ENCODE measurements around the gene MAPK14. TPM values are rescaled to one million over a fixed set of nuclear protein-coding genes. Genes with fewer than 3 reads are reported as not detected.

Gene MAPK14
- total RNA-seq, 1 experiment from 2014 or later, result 60.4 TPM

DNA sequence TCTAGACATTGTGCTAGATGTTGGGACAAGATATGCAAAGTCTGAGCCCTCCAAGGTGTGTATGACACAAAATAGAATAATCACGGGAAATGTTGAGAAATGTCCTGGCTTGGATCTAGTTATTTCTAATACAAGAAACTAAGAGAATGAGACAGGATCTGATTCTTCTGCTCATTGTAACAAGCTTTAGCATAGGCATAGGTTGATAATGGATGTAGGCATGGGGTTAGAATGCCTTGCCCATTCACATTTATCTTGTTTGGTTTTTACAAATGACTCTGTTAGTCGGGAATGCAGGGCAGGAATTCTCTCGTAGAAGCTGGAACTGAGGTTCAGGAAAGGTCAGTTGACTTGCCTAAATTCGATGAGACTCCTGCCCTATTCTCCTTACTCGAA lies 1.7 kb upstream of the MAPK14 start:
- Histone ChIP-seq H3K27me3 (ENCODE audit: insufficient read depth, low read depth) (no peaks in the 10 kb centered on the region), H3K4me2 (no peak overlapping the region), H3K9me3 (ENCODE audit: insufficient read depth, low read depth) (no peaks in the 10 kb centered on the region), H3K4me1 (replicated peaks; ENCODE audit: insufficient read depth) (peaks cover 8% of the 10 kb centered on the region), H3K9me2 (ENCODE audit: insufficient read depth) (no peaks in the 10 kb centered on the region), H4K20me1 (ENCODE audit: insufficient read depth) (0 out of 2 replicates have a peak, but pooled peaks cover 4% of the 10 kb centered on the region), H3K79me2 (ENCODE audit: low read depth) (peaks cover 34% of the 10 kb centered on the region), H3K36me3 (ENCODE audit: low read depth) (no peaks in the 10 kb centered on the region), H3K27ac (no peak overlapping the region), H3F3A (ENCODE audit: insufficient read depth, low read depth) (peaks cover 19% of the 10 kb centered on the region; the same call in 1 of the 2 replicates), H2AFZ (no peak overlapping the region), H3K4me3 (no peak overlapping the region)
- intact Hi-C loops (cut with micrococcal nuclease; ENCODE audit: unreplicated experiment), result loop anchor here (2.0 to 5.0 kb wide), 4 partner anchors 54 to 591 kb away; partner anchors contain the start of gene BRPF3
- TF ChIP-seq, protein P1, sequence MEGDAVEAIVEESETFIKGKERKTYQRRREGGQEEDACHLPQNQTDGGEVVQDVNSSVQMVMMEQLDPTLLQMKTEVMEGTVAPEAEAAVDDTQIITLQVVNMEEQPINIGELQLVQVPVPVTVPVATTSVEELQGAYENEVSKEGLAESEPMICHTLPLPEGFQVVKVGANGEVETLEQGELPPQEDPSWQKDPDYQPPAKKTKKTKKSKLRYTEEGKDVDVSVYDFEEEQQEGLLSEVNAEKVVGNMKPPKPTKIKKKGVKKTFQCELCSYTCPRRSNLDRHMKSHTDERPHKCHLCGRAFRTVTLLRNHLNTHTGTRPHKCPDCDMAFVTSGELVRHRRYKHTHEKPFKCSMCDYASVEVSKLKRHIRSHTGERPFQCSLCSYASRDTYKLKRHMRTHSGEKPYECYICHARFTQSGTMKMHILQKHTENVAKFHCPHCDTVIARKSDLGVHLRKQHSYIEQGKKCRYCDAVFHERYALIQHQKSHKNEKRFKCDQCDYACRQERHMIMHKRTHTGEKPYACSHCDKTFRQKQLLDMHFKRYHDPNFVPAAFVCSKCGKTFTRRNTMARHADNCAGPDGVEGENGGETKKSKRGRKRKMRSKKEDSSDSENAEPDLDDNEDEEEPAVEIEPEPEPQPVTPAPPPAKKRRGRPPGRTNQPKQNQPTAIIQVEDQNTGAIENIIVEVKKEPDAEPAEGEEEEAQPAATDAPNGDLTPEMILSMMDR (conservative IDR thresholded peaks at IDR 0.05), result no peak
- TF ChIP-seq EZH2 (IDR thresholded peaks at IDR 0.05; ENCODE audit: low read depth), result no peak
- no TSS peak for BruUV-seq (replicated peaks)
- CTCF ChIA-PET, result no interaction called here
- POLR2A ChIA-PET (ENCODE audit: unreplicated experiment), result interaction anchor here (0.7 kb wide), 1 partner anchor 31 kb away, joined by 4 read pairs; no protein-coding TSS in a partner anchor
- no peak for DNase-seq

DNA sequence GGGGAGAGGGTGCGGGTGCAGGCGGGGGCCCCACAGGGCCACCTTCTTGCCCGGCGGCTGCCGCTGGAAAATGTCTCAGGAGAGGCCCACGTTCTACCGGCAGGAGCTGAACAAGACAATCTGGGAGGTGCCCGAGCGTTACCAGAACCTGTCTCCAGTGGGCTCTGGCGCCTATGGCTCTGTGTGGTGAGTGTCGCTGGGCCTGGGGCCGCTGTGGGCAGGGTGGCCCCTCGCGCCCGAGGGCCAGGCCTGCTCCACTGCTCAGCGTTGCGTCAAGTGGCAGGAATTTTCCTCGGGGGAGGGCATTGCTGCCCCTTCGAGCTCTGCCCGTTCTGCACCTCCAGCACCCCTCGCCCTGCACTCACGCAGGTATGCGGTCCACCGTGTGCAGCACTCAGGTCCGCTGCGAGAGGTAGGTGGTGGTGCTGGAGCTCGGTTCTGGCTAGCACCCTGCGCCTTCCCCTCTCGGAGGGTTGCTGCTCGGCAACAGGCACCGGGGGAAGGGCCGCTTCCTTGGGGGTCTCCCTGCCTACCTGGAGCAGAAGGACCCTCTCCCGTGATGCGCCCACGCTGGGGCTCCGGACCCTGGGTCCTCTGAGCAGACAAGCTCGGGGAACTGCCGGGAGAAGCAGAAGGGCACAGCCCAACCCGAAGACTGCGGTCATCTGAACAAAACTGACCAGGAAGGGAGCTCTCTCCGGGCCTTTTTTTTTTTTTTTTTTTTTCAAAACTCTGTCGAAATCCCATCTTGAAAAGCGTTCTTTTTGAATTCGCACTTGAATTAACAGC lies 674 bp downstream of the MAPK14 start:
- no peak for TF ChIP-seq EZH2 (IDR thresholded peaks at IDR 0.05; ENCODE audit: low read depth)
- TF ChIP-seq, protein P1 (conservative IDR thresholded peaks at IDR 0.05), result no peak
- intact Hi-C loops (cut with micrococcal nuclease; ENCODE audit: unreplicated experiment), result loop anchor here (5.0 kb wide), 2 partner anchors 56 to 589 kb away; no protein-coding TSS in a partner anchor

DNA sequence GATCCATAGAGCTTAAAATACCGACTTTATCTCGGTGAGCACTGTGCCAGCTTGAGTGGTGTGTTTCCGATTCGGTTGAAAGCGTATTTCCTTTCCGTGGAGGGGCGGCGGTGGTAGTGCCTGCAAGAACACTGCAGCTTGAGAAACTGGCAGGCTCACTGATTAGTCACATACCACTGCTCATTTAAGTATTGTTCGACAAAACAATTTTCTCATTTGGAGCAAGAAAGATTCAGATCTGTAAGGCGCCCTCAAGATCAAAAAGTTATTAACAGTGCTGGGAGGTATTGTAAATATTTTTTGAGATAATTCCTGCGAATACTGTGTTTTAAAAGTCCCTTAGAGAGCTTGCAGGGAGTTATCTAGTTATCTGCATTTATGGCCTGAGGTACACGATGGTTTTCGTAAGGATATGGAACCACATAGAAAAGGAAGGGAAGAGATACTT lies 1.3 kb downstream of the MAPK14 start:
- Histone ChIP-seq H3K79me2 (ENCODE audit: low read depth) (peaks cover 63% of the 10 kb centered on the region), H3K9me3 (ENCODE audit: insufficient read depth, low read depth) (no peaks in the 10 kb centered on the region)
- intact Hi-C loops (cut with micrococcal nuclease; ENCODE audit: unreplicated experiment), result loop anchor here (5.0 kb wide), 2 partner anchors 57 to 588 kb away; no protein-coding TSS in a partner anchor

More for the DNA sequence above, 674 bp downstream of the MAPK14 start:
- Histone ChIP-seq H3K9me2 (ENCODE audit: insufficient read depth) (no peaks in the 10 kb centered on the region), H3K4me1 (replicated peaks; ENCODE audit: insufficient read depth) (peaks cover 9% of the 10 kb centered on the region), H3K4me3 (peak overlapping the region; percentile 85), H3K9me3 (ENCODE audit: insufficient read depth, low read depth) (no peaks in the 10 kb centered on the region), H3K27me3 (ENCODE audit: insufficient read depth, low read depth) (no peaks in the 10 kb centered on the region), H3K36me3 (ENCODE audit: low read depth) (peaks cover 4% of the 10 kb centered on the region; the same call in 1 of the 2 replicates), H3K27ac (peak overlapping the region; percentile 87), H2AFZ (peak overlapping the region; percentile 95), H3K79me2 (ENCODE audit: low read depth) (peaks cover 57% of the 10 kb centered on the region), H3F3A (ENCODE audit: insufficient read depth, low read depth) (peaks cover 19% of the 10 kb centered on the region; the same call in 1 of the 2 replicates), H3K4me2 (peak overlapping the region; percentile 96), H4K20me1 (ENCODE audit: insufficient read depth) (0 out of 2 replicates have a peak, but pooled peaks cover 4% of the 10 kb centered on the region)
- peak in 1 of 2 experiments; percentile 32 for DNase-seq
- BruUV-seq (replicated peaks), result no TSS peak
- ChIA-PET CTCF (interaction anchor here (0.6 to 0.7 kb wide), 4 partner anchors 37 to 506 kb away, joined by 3 to 5 read pairs (median 4); no protein-coding TSS in a partner anchor), POLR2A (ENCODE audit: unreplicated experiment) (interaction anchor here (0.6 to 1.0 kb wide), 4 partner anchors 101 to 552 kb away, joined by 4 to 22 read pairs (median 6); no protein-coding TSS in a partner anchor)

More for the DNA sequence above, 1.3 kb downstream of the MAPK14 start:
- BruUV-seq (replicated peaks), result TSS peak; percentile 51
- Histone ChIP-seq H4K20me1 (ENCODE audit: insufficient read depth) (0 out of 2 replicates have a peak, but pooled peaks cover 4% of the 10 kb centered on the region), H3K4me1 (replicated peaks; ENCODE audit: insufficient read depth) (peaks cover 15% of the 10 kb centered on the region), H3K27ac (peak overlapping the region; percentile 87), H3F3A (ENCODE audit: insufficient read depth, low read depth) (peaks cover 19% of the 10 kb centered on the region; the same call in 1 of the 2 replicates), H2AFZ (peak overlapping the region; percentile 95), H3K36me3 (ENCODE audit: low read depth) (peaks cover 4% of the 10 kb centered on the region; the same call in 1 of the 2 replicates), H3K27me3 (ENCODE audit: insufficient read depth, low read depth) (no peaks in the 10 kb centered on the region), H3K9me2 (ENCODE audit: insufficient read depth) (no peaks in the 10 kb centered on the region), H3K4me3 (peak overlapping the region; percentile 85), H3K4me2 (peak overlapping the region; percentile 96)
- TF ChIP-seq, protein P1 (conservative IDR thresholded peaks at IDR 0.05), result no peak
- TF ChIP-seq EZH2 (IDR thresholded peaks at IDR 0.05; ENCODE audit: low read depth), result no peak
- POLR2A ChIA-PET (ENCODE audit: unreplicated experiment), result interaction anchor here (0.6 to 0.7 kb wide), 3 partner anchors 61 to 214 kb away, joined by 3 to 4 read pairs (median 3); no protein-coding TSS in a partner anchor
- peak; percentile 50 to 61 for DNase-seq
- CTCF ChIA-PET, result interaction anchor here (0.7 kb wide), 1 partner anchor 548 kb away, joined by 3 read pairs; no protein-coding TSS in a partner anchor

Measured in PC-9 (cell line).